HAP-1 (cell line): ENCODE data around the gene YTHDC2.

ENCODE experiments used
- DNase-seq, 2 experiments: peaks; one replicate each; pipeline ENCODE4 v3.0.0-alpha.2; 2016 to 2020; ENCODE audit warnings: low spot score in 2 of 2
- H3K27me3 ChIP-seq: fragments of 250-450 bp; sonication (Bioruptor Pico); 2 replicates; pipeline ENCODE4 v1.5.1; 2020; ENCODE audit warnings: low read depth, mild to moderate bottlenecking, moderate library complexity
- H3K36me3 ChIP-seq: fragments of 250-450 bp; sonication (Bioruptor Pico); replicated peaks from 2 replicates; pipeline ENCODE4 v1.5.1; 2020; ENCODE audit warnings: mild to moderate bottlenecking
- H3K4me1 ChIP-seq: fragments of 250-450 bp; sonication (Bioruptor Pico); 2 replicates; pipeline ENCODE4 v1.5.1; 2020; ENCODE audit warnings: mild to moderate bottlenecking
- H3K4me3 ChIP-seq: fragments of 250-450 bp; sonication (Bioruptor Pico); 2 replicates; pipeline ENCODE4 v1.5.1; 2020; ENCODE audit warnings: mild to moderate bottlenecking, moderate library complexity
- H3K9me3 ChIP-seq: fragments of 250-450 bp; sonication (Bioruptor Pico); 2 replicates; pipeline ENCODE4 v1.5.1; 2020; ENCODE audit warnings: mild to moderate bottlenecking, moderate library complexity
- in situ Hi-C: fragments of 300-500 bp; cut with MboI; formaldehyde crosslinking; loops from 3 replicates; pipeline ENCODE4 v1.14.3; 2020; ENCODE audit warnings: low sequenced_read_pairs, inconsistent platforms, mixed read lengths

The YTHDC2 gene

GRCh38 chr5:113527746-113528145 is 14.3 kb downstream of the YTHDC2 start:
- no peaks in the 10 kb centered on the region for H3K9me3 ChIP-seq
- H3K36me3 ChIP-seq = peaks cover 5% of the 10 kb centered on the region; the same call in 1 of the 2 replicates
- no peak for DNase-seq
- no peak overlapping the region for H3K4me3 ChIP-seq
- no peaks in the 10 kb centered on the region for H3K4me1 ChIP-seq
- H3K27me3 ChIP-seq = no peaks in the 10 kb centered on the region
- in situ Hi-C loops = no loop called here

- Histone ChIP-seq H3K9me3 (no peaks in the 10 kb centered on the region), H3K36me3 (peaks cover 17% of the 10 kb centered on the region), H3K4me3 (no peak overlapping the region), H3K27me3 (no peaks in the 10 kb centered on the region), H3K4me1 (no peaks in the 10 kb centered on the region)
- in situ Hi-C loops = no loop called here
- no peak for DNase-seq
These were observed 18.1 kb downstream of the YTHDC2 start for GRCh38 chr5:113531481-113532159.

GRCh38 chr5:113538313-113538712 is 24.8 kb downstream of the YTHDC2 start:
- Histone ChIP-seq H3K4me3 (no peak overlapping the region), H3K27me3 (no peaks in the 10 kb centered on the region), H3K36me3 (peaks cover 26% of the 10 kb centered on the region), H3K9me3 (no peaks in the 10 kb centered on the region), H3K4me1 (peaks cover 7% of the 10 kb centered on the region; the same call in 1 of the 2 replicates)
- no peak for DNase-seq
- in situ Hi-C loops = no loop called here

DNA sequence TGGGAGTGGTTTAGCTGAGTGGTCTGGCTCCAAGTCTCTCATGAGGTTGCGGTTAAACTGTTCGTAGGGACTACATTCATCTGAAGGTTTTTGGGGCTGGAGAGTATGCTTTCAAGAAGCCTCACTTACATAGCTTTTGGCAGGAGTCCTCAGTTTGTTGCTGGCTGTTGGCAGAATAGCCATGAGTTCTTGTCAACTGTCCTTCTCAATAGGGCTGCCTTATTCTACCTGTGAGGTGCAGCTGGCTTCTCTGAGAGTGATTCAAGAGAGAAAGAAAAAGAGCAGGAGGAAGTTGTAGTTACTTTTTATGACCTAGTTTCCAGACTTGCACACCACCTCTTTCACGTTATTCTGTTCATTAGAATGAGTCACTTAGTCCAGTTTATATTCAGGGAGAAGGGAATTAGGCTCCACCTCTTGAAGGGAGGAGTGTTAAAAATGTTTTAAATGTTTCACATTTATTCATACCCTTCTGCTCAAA is 33.2 kb downstream of the YTHDC2 start:
- Histone ChIP-seq H3K9me3 (no peaks in the 10 kb centered on the region), H3K27me3 (no peaks in the 10 kb centered on the region), H3K36me3 (peaks cover 32% of the 10 kb centered on the region), H3K4me1 (no peaks in the 10 kb centered on the region), H3K4me3 (no peak overlapping the region)
- in situ Hi-C loops = no loop called here
- DNase-seq = no peak

GRCh38 chr5:113548396-113548795 is 34.9 kb downstream of the YTHDC2 start:
- no peak for DNase-seq
- Histone ChIP-seq H3K4me1 (no peaks in the 10 kb centered on the region), H3K9me3 (no peaks in the 10 kb centered on the region), H3K4me3 (no peak overlapping the region), H3K27me3 (no peaks in the 10 kb centered on the region), H3K36me3 (peaks cover 32% of the 10 kb centered on the region)
- in situ Hi-C loops = no loop called here

- peaks cover 47% of the 10 kb centered on the region for H3K36me3 ChIP-seq
- in situ Hi-C loops = no loop called here
- no peak for DNase-seq
These were observed 38.6 kb downstream of the YTHDC2 start for GRCh38 chr5:113552137-113552536.

GRCh38 chr5:113552620-113553019 is 39.1 kb downstream of the YTHDC2 start:
- H3K36me3 ChIP-seq = peaks cover 46% of the 10 kb centered on the region

More at GRCh38 chr5:113552137-113552536, 38.6 kb downstream of the YTHDC2 start:
- no peaks in the 10 kb centered on the region for H3K4me1 ChIP-seq
- H3K27me3 ChIP-seq = no peaks in the 10 kb centered on the region
- no peak overlapping the region for H3K4me3 ChIP-seq
- no peaks in the 10 kb centered on the region for H3K9me3 ChIP-seq

DNA sequence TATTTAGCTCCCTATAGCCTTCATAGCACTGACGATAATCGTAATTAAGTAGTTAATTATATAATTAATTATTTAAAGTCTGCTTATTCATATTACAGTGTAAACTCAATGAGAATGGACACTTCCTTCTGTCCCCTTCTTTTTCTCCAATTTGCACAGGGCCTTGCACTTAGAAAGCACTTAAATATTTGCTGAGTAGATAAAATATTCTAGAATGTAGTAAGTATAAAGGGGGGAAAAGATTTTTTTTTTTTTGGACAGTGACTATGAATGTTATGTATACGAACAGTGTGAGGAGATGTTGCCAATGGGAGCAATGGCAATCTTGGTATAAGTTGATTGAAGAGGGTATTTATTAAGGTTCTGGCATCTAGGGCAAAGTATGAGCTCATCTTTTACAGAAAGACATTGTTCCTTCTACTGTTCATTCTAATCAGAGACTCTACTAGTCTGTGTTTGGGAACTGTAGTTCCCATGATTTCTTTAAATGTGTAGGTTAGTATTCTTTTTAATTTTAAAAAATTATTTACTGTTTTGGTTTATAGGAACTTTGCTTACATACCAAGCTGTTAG is 49.4 kb downstream of the YTHDC2 start:
- in situ Hi-C loops = no loop called here
- Histone ChIP-seq H3K36me3 (peaks cover 12% of the 10 kb centered on the region), H3K27me3 (no peaks in the 10 kb centered on the region), H3K4me3 (no peak overlapping the region), H3K9me3 (no peaks in the 10 kb centered on the region), H3K4me1 (peaks cover 3% of the 10 kb centered on the region; the same call in 1 of the 2 replicates)
- no peak for DNase-seq

More at GRCh38 chr5:113552620-113553019, 39.1 kb downstream of the YTHDC2 start:
- Histone ChIP-seq H3K9me3 (no peaks in the 10 kb centered on the region), H3K27me3 (no peaks in the 10 kb centered on the region), H3K4me1 (no peaks in the 10 kb centered on the region), H3K4me3 (no peak overlapping the region)
- in situ Hi-C loops = no loop called here
- no peak for DNase-seq

DNA sequence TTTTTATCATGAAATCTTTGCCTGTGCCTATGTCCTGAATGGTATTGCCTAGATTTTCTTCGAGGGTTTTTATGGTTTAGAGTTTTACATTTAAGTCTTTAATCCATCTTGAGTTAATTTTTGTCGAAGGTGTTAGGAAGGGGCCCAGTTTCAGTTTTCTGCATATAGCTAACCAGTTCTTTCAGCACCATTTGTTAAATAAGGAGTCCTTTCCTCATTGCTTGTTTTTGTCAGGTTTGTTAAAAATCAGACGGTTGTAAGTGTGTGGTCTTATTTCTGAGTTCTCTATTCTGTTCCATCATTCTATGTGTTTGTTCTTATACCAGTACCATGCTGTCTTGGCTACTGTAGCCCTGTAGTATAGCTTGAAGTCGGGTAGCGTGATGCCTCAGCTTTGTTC is 55.9 kb downstream of the YTHDC2 start:
- Histone ChIP-seq H3K36me3 (peaks cover 14% of the 10 kb centered on the region), H3K4me1 (peaks cover 3% of the 10 kb centered on the region; the same call in 1 of the 2 replicates), H3K27me3 (no peaks in the 10 kb centered on the region), H3K9me3 (no peaks in the 10 kb centered on the region), H3K4me3 (no peak overlapping the region)
- DNase-seq = no peak
- in situ Hi-C loops = no loop called here

GRCh38 chr5:113572716-113573115 is 59.2 kb downstream of the YTHDC2 start:
- H3K27me3 ChIP-seq = no peaks in the 10 kb centered on the region
- in situ Hi-C loops = no loop called here
- H3K4me1 ChIP-seq = no peaks in the 10 kb centered on the region
- no peak for DNase-seq
- H3K9me3 ChIP-seq = no peaks in the 10 kb centered on the region
- H3K36me3 ChIP-seq = peaks cover 14% of the 10 kb centered on the region
- H3K4me3 ChIP-seq = no peak overlapping the region

DNA sequence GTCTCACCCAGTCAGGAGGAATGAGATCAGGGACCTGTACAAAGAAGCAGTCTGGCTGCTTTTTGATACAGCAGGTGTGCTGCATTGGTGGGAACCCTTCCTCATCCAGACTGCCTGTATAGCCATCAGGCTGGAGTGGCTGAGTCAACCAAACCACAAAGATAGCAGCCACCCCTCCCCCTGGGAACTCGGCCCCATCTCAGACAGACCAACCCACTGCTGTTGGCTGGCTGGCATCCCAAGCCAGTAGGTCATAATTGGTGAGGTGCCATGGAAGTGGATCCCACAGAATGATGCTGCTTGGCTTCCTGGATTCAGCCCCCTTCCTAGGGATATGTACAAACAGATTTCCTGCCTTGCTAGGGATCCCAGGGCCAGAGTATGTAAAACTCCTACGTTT is 60.9 kb downstream of the YTHDC2 start:
- peaks cover 6% of the 10 kb centered on the region; the same call in 1 of the 2 replicates for H3K36me3 ChIP-seq
- H3K27me3 ChIP-seq = no peaks in the 10 kb centered on the region
- no peak overlapping the region for H3K4me3 ChIP-seq
- no peaks in the 10 kb centered on the region for H3K4me1 ChIP-seq
- in situ Hi-C loops = no loop called here
- no peaks in the 10 kb centered on the region for H3K9me3 ChIP-seq
- no peak for DNase-seq

GRCh38 chr5:113575074-113575473 is 61.6 kb downstream of the YTHDC2 start:
- in situ Hi-C loops = no loop called here
- no peak for DNase-seq
- Histone ChIP-seq H3K4me1 (peaks cover 5% of the 10 kb centered on the region), H3K36me3 (no peaks in the 10 kb centered on the region; the same call in 1 of the 2 replicates), H3K27me3 (no peaks in the 10 kb centered on the region), H3K4me3 (no peak overlapping the region), H3K9me3 (no peaks in the 10 kb centered on the region)

DNA sequence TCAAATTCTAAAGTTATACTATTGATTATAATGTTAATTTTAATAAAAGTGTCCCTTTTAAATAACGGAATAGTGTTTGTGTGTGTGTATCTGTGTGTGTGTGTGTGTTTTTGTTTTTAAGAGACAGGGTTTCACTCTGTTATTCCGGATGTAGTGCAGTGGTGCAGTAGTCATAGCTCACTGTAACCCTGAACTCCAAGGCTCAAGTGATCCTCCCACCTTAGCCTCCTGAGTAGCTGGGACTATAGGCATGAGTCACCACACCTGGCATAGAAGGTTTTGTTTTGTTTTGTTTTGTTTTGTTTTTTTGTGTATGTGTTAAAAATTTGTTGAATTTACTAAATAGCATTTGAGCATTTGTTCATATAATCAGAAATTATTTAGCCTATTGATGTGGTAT is 64.6 kb downstream of the YTHDC2 start:
- no peak for DNase-seq
- no peak overlapping the region for H3K4me3 ChIP-seq
- H3K9me3 ChIP-seq = no peaks in the 10 kb centered on the region
- no peaks in the 10 kb centered on the region for H3K27me3 ChIP-seq
- H3K36me3 ChIP-seq = no peaks in the 10 kb centered on the region; the same call in 1 of the 2 replicates
- H3K4me1 ChIP-seq = peaks cover 11% of the 10 kb centered on the region
- in situ Hi-C loops = no loop called here

DNA sequence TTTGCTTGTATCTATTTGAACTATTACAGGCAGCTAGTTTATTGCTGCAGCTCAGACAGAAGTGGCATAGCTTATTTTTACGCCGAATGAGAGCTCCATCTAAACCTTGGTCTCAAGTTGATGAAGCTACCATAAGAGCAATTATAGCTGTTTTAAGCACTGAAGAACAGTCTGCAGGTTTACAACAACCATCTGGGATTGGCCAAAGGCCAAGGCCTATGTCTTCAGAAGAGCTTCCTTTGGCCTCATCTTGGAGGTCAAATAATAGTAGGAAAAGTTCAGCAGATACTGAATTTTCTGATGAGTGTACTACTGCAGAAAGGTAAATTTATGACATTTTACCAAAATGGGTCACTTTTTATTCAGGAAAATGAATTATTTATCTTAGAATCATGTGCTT is 67.9 kb downstream of the YTHDC2 start:
- in situ Hi-C loops = no loop called here
- no peak for DNase-seq
- Histone ChIP-seq H3K4me3 (no peak overlapping the region), H3K9me3 (no peaks in the 10 kb centered on the region), H3K36me3 (no peaks in the 10 kb centered on the region; the same call in 1 of the 2 replicates), H3K4me1 (peaks cover 16% of the 10 kb centered on the region), H3K27me3 (no peaks in the 10 kb centered on the region)
